ENCODE data around the gene BMPR1A.
"Not testable (repeated sequence)": the region's sequence is repeated elsewhere in the genome, so short reads cannot be mapped to it uniquely, and the experiment has no call there.

The BMPR1A gene

DNA sequence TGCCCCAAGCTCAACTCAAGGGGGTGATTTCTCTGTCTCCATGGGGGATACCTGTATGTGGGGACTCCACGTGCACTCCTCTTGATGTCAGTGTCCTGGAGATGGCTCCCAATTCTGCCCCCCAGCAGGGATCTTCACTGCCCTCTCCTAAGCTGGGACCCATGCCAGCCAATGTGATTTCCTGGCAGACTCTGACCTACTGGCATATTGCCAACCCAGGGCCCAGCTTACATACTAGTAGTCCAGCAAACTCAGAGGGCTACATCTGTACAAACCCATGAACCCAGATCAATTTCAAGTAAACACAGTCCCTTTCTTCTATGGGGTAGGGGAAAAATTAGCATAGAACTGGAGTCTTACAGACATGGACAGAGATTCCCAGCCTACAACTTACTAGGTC lies 26.2 kb upstream of the BMPR1A start:
- no peak for DNase-seq (ENCODE audit: low read depth)

- no peak for DNase-seq (ENCODE audit: low read depth)
Observed at GRCh38 chr10:86732771-86733170, 23.6 kb upstream of the BMPR1A start.

GRCh38 chr10:86733260-86733671 lies 23.2 kb upstream of the BMPR1A start:
- DNase-seq (ENCODE audit: low read depth) = no peak

DNA sequence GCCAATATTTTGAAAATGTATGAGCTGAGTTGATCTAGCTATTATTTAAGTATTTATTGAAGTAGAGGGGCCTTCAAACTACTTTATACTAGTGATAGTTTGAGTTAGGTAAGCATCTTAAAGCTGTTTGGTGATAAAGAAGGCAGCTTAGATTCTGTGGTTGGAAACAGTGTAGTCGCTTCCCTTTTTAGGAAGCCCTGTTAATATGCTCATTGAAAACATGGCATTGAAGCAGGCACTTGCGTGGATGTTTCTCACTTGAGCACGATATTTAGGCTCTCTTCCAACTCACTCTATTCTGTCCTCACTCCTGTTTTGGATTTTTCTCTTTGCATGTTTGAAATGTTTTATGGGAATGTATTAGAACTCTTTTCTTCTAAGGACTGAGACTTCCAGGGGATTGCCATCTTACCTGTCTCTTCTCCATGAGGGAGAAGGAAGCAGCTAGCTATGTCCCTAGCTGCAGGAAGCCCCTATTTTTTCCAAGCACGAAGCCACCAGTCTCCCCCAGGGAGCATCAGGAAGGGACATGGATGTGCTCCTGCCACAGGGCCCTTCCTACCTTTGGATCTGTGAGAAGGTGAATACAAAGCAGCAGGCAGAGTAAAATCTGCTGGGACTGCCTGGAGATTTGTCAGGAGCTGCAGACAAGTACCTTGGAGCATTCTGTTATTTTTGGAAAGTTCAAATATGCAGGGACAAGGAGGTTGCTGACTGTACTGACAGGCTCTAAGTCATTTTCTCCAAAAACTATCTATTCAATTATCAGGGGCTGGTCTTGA lies 22.0 kb upstream of the BMPR1A start:
- DNase-seq (ENCODE audit: low read depth) = no peak

- not testable (repeated sequence) for DNase-seq (ENCODE audit: low read depth)
Observed at GRCh38 chr10:86735278-86735677, 21.1 kb upstream of the BMPR1A start.

DNA sequence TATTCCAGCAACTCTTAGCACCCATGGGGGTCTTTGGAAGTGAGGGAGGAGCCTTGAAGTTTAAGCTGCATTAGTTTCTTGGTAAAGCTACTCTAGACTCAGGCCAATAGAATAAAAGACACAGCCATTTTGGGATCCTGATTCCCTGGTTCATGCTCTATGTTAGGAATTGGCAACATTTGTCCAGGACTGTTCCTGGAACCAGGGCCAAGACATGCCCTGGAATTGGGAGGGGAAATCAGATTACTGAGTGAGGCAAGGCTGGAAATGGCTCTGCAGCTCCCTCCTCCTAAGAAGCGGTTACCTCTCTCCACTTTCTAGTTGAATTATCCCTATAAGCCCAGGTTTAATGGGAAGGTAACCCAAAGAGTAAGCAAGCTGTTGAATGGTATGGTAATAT lies 14.2 kb upstream of the BMPR1A start:
- no peak for DNase-seq (ENCODE audit: low read depth)

DNA sequence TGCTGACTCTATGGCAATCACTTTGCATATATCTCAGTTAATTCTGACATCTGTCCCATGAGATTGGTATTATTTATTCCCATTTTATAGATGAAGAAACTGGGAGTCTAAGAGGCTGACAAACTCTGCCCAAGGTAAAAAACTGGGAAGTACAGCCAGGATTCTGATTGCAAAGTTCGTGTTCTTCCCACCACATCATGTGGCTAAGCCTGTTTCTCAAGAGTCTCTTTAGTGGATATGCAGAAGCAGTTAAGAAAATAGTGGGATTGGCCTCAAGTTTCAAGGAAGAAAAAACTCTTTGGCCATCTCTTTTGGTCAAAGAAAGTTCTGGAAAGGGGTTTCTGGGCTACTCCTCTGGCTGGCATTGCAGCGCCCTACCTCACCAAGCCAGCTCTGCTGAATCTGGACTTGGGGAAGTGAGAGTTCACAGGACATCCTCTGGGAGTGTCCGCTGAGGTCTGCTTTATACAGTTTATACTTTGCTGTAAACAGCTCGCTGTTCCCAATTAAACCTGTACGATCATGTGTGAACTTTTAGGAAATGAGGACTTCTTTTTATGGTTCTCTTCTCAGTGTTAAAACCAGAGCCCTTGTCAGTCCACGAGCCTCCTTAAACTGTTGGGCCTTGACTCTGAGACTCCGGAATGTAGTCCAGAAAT lies 12.2 kb upstream of the BMPR1A start:
- no peak for DNase-seq (ENCODE audit: low read depth)

DNA sequence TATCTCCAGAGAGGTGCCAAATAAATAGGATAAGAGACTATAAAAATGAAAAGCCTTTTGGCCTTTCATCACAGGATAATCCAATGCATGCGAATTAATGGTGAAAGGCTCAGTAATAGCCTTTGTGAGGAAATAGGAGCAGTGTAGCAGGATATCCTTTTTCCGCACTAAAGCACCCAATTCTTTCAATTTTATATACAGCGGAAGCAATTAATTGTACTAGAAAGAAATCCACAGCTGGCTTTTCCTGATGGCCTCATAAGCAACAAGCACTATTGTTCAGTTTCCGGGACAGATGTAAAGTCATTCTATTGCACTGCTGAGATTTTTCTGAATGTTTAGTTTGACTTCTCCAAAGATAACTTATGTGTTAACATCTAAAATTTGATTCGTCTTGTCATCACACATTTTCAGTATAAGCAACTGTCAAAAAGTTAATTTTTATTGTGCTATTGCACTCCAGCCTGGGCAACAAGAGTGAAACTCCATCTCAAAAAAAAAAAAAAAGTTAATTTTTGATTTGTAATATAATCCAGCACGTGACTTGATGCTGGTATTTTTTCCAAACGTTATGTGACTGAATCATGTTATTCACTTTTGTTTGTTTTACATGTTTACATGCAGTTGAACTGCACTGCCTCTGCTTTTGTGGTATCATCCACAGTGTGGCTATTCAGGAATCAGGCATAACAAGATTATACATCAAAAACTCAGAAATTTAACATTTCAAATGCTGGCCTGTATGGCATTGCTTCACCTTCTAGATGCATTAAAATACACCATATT lies 8.4 kb upstream of the BMPR1A start:
- DNase-seq (ENCODE audit: low read depth) = no peak

DNA sequence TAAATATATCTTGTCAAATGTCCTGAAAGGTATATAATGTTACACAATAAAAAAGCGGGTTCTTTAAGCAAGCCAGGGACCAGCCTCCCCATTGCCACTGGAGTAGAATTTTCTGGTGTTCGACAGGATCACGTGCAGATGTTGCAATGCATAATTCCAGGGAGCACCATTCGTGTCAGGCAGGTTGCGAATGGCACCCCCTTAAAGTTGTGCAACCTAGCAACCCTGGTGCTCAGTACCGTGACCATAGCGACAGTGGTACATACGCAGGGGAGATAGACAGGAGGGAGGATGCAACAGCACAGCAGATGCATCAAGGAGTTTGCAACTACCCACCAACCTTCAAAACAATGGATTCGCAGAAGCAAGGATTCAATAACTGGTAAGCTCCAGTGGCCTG lies 6.6 kb upstream of the BMPR1A start:
- DNase-seq (ENCODE audit: low read depth) = no peak

GRCh38 chr10:86751477-86751876 lies 4.9 kb upstream of the BMPR1A start:
- no peak for DNase-seq (ENCODE audit: low read depth)

DNA sequence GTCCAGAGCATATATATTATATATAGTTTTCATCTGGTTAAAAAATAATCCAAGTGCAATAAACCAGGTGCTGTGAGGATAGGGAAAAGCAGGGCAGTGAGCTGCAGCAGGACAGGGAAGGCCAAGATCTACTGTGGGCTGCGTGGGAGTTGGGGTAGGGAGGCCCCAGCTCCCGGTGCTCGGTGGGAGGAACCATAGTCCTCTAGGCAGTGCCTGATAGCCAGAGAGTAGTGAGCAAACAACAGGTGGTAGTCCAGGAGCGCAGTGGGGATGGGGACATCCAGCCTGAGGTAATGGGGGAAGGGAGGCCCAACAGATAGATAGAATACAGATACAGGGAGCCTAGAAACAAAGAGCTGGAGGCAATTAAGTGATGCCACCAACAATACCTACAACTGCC lies 4.1 kb upstream of the BMPR1A start:
- no peak for DNase-seq (ENCODE audit: low read depth)

- DNase-seq (ENCODE audit: low read depth) = no peak
Observed at GRCh38 chr10:86753051-86753450, 3.4 kb upstream of the BMPR1A start.

DNA sequence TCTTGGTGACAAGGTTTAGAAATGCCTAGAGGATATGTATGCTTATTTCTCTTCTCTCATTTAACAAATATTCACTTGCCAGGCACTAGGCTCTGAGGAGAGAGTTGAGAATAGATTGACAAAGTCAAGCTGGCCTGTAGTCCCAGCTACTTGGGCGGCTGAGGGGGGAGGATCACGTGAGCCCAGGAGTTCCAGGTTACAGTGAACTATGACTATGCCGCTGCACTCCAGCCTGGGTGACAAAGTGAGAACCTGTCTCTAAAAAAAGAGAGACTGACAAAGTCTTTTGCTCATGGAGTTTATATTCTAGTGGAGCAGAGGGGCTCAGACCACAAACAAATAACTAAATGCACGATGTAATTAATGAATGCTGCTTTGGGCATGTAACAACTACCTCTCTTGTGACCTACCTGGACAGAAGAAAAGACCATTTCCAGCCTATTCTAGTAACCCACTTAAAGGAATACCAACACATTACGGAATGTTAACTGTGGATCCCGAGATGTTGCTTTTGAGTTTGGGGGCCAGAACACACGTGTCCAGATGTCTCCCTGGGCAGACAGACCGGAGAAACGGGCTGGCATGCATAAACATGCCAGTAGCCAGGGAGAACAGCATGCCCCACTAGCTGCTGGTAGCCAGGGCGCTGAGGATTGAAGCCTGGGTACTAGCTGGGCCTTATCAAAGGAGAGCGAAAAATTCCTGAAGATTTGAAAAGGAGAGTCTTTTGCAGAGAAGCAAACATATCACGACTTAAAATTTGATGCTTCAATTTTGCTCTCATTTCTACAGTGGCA lies 2.6 kb upstream of the BMPR1A start:
- DNase-seq (ENCODE audit: low read depth) = no peak

DNA sequence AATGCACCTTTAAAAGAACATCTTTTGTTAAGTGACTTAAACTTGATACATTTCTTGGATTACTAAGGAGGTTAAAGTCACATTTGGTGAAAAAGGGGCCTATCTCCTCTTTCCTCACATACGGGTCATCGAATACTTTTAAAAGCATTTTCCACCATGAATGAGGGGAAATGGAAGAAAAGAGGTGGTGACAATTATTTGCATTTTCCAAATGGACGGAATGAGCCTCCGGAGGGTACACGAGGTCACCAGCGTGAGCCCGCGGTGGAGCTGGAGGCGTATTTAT lies 1.0 kb upstream of the BMPR1A start:
- no peak for DNase-seq (ENCODE audit: low read depth)

- DNase-seq (ENCODE audit: low read depth) = peak; percentile 42
Observed at GRCh38 chr10:86755740-86756510, 494 bp upstream of the BMPR1A start.

DNA sequence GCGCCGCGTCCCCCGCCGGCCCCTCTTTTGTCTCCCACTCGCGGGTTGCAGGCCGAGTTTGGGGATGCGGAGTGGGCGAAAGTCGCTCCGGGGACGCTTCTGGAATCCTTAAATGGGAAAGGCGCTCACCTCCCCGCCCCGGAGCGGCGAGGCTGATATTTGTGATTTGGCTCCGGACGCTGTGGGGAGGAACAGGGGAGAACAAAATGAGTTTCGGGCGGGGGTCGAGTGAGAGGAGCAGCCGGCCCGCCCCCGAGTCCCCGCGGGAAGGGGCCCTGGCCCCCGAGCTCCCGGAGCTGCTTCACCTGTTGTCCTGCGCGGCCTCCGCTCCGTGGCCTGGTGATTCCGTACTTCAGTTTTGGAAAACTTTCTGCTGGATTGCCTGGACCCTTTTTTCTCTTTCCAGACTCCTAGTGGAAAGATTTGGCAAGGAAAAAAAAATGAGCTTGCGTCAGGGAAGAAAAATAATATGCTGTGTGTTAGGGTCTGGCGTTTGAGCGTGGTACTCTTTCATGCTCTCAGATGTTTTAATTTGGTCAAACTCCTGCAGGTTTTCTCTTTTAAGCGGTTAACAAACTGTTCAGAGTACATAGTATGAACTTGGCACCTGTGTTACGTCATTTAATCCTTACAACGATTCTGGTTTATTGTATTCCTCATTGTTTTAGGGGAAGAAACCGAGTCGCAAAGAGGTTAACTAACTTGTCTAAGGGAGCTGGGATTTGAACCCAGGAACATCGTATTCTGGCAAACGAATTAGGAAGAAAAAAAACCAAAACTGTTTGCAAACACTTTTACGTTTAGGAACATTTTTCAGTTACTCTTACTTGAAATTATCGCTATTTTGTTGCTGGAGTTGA lies 924 bp downstream of the BMPR1A start:
- no peak for DNase-seq (ENCODE audit: low read depth)

GRCh38 chr10:86758189-86759072 lies 2.0 kb downstream of the BMPR1A start:
- no peak for DNase-seq (ENCODE audit: low read depth)

- DNase-seq (ENCODE audit: low read depth) = no peak
Observed at GRCh38 chr10:86759073-86759672, 2.8 kb downstream of the BMPR1A start.

DNA sequence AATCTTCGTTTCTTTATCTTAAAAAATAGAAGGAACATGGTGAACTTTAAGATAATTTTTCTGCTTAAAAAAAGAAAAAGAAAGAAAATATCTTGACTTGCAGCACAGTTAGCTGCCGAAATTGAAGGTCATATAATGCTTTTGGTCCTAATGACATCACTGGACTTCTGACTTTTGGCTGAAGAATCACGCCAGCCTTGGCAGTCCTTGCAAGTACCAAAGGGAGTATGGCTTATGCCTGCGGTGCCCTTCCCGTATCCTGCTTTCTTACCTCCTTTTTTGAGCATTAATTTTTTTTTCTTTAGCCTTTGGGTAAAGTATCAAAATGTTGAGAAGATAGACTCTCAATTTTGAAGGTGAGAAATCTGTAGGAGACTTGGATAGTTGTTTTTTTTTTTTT lies 7.0 kb downstream of the BMPR1A start:
- DNase-seq (ENCODE audit: low read depth) = no peak

Data from HS-5 (cell line).